HUES64 (cell line): ENCODE measurements around the gene NR2F1.

Source experiments
- H3K27ac ChIP-seq: 2 replicates; pipeline ENCODE4 v1.7.0; 2013; ENCODE audit warnings: low read depth, low read length, inconsistent platforms
- H3K27me3 ChIP-seq: 2 replicates; pipeline ENCODE4 v1.6.1; 2013; ENCODE audit warnings: mild to moderate bottlenecking, low read length; ENCODE audit not compliant: insufficient read depth
- H3K36me3 ChIP-seq: 2 replicates; pipeline ENCODE4 v1.6.1; 2013; ENCODE audit warnings: mild to moderate bottlenecking, low read length; ENCODE audit not compliant: insufficient read depth
- H3K4me1 ChIP-seq: 2 replicates; pipeline ENCODE4 v1.6.1; 2013; ENCODE audit warnings: mild to moderate bottlenecking, low read length, moderate library complexity; ENCODE audit not compliant: insufficient read depth
- H3K4me3 ChIP-seq: 2 replicates; pipeline ENCODE4 v1.5.1; 2013; ENCODE audit warnings: mild to moderate bottlenecking, low read length, moderate library complexity
- H3K9ac ChIP-seq: 2 replicates; pipeline ENCODE4 v1.6.1; 2013; ENCODE audit warnings: mild to moderate bottlenecking, low read depth, low read length
- H3K9me3 ChIP-seq: 2 replicates; pipeline ENCODE4 v1.6.1; 2013; ENCODE audit warnings: low read depth, low read length; ENCODE audit not compliant: insufficient read depth
- WGBS: fragments of 150-250, 120-280 bp; methylation state at CpG from one replicate; pipeline ENCODE4 v1.1.7; 2013; ENCODE audit warnings: missing lambda C conversion rate; 5-methylcytosine and 5-hydroxymethylcytosine counted together

The NR2F1 gene

GRCh38 chr5:93594591-93595419 is 11.8 kb downstream of the NR2F1 start:
- peaks cover 100% of the 10 kb centered on the region for H3K27me3 ChIP-seq
- H3K27ac ChIP-seq, result no peak overlapping the region
- H3K9me3 ChIP-seq, result no peaks in the 10 kb centered on the region
- 1% methylated on average over 36 of the region's 37 CpGs for WGBS
- H3K36me3 ChIP-seq, result no peaks in the 10 kb centered on the region
- H3K4me3 ChIP-seq, result no peak overlapping the region
- no peak overlapping the region for H3K9ac ChIP-seq
- peaks cover 3% of the 10 kb centered on the region; the same call in 1 of the 2 replicates for H3K4me1 ChIP-seq

GRCh38 chr5:93595420-93596147 is 12.6 kb downstream of the NR2F1 start:
- no peaks in the 10 kb centered on the region for H3K36me3 ChIP-seq
- peaks cover 4% of the 10 kb centered on the region; the same call in 1 of the 2 replicates for H3K4me1 ChIP-seq
- no peak overlapping the region for H3K9ac ChIP-seq
- no peak overlapping the region for H3K27ac ChIP-seq
- H3K4me3 ChIP-seq, result no peak overlapping the region; the same call in 1 of the 2 replicates
- peaks cover 100% of the 10 kb centered on the region for H3K27me3 ChIP-seq
- WGBS, result 3% methylated on average over 29 of the region's 29 CpGs
- H3K9me3 ChIP-seq, result no peaks in the 10 kb centered on the region

GRCh38 chr5:93596310-93596675 is 13.3 kb downstream of the NR2F1 start:
- H3K27me3 ChIP-seq, result peaks cover 100% of the 10 kb centered on the region
- H3K36me3 ChIP-seq, result no peaks in the 10 kb centered on the region
- H3K4me1 ChIP-seq, result peaks cover 4% of the 10 kb centered on the region; the same call in 1 of the 2 replicates
- 4% methylated on average over 14 of the region's 14 CpGs for WGBS
- H3K9ac ChIP-seq, result no peak overlapping the region
- H3K9me3 ChIP-seq, result no peaks in the 10 kb centered on the region
- peak overlapping the region; percentile 22; the same call in 1 of the 2 replicates for H3K4me3 ChIP-seq
- no peak overlapping the region for H3K27ac ChIP-seq

GRCh38 chr5:93596676-93597490 is 13.9 kb downstream of the NR2F1 start:
- Histone ChIP-seq H3K4me3 (peak overlapping the region; percentile 22), H3K27ac (no peak overlapping the region), H3K9me3 (no peaks in the 10 kb centered on the region), H3K9ac (no peak overlapping the region), H3K36me3 (no peaks in the 10 kb centered on the region), H3K27me3 (peaks cover 100% of the 10 kb centered on the region), H3K4me1 (peaks cover 7% of the 10 kb centered on the region; the same call in 1 of the 2 replicates)
- WGBS, result 2% methylated on average over 40 of the region's 40 CpGs

GRCh38 chr5:93598091-93599000 is 15.3 kb downstream of the NR2F1 start:
- H3K4me1 ChIP-seq, result peaks cover 15% of the 10 kb centered on the region
- H3K9me3 ChIP-seq, result no peaks in the 10 kb centered on the region
- no peak overlapping the region for H3K4me3 ChIP-seq
- H3K27ac ChIP-seq, result no peak overlapping the region
- H3K27me3 ChIP-seq, result peaks cover 100% of the 10 kb centered on the region
- WGBS, result 7% methylated on average over 25 of the region's 28 CpGs
- no peak overlapping the region for H3K9ac ChIP-seq
- no peaks in the 10 kb centered on the region for H3K36me3 ChIP-seq

- no peak overlapping the region for H3K9ac ChIP-seq
- H3K9me3 ChIP-seq, result no peaks in the 10 kb centered on the region; the same call in 1 of the 2 replicates
- H3K4me1 ChIP-seq, result peaks cover 15% of the 10 kb centered on the region
- WGBS, result 13% methylated on average over 3 of the region's 5 CpGs
- no peak overlapping the region for H3K27ac ChIP-seq
- H3K36me3 ChIP-seq, result no peaks in the 10 kb centered on the region
- H3K4me3 ChIP-seq, result no peak overlapping the region
- peaks cover 100% of the 10 kb centered on the region for H3K27me3 ChIP-seq
Observed at GRCh38 chr5:93599001-93599379, 16.0 kb downstream of the NR2F1 start.

- Histone ChIP-seq H3K9ac (no peak overlapping the region), H3K4me1 (peaks cover 15% of the 10 kb centered on the region), H3K9me3 (no peaks in the 10 kb centered on the region; the same call in 1 of the 2 replicates)
Observed at GRCh38 chr5:93599399-93600120, 16.5 kb downstream of the NR2F1 start.

GRCh38 chr5:93600409-93601070 is 17.5 kb downstream of the NR2F1 start:
- no peak overlapping the region for H3K27ac ChIP-seq
- peaks cover 100% of the 10 kb centered on the region for H3K27me3 ChIP-seq
- H3K9ac ChIP-seq, result no peak overlapping the region
- H3K4me1 ChIP-seq, result peaks cover 15% of the 10 kb centered on the region
- WGBS, result 7% methylated on average over 8 of the region's 8 CpGs
- H3K9me3 ChIP-seq, result no peaks in the 10 kb centered on the region; the same call in 1 of the 2 replicates
- no peak overlapping the region for H3K4me3 ChIP-seq
- H3K36me3 ChIP-seq, result no peaks in the 10 kb centered on the region

More at GRCh38 chr5:93599399-93600120, 16.5 kb downstream of the NR2F1 start:
- H3K4me3 ChIP-seq, result no peak overlapping the region
- H3K36me3 ChIP-seq, result no peaks in the 10 kb centered on the region
- H3K27ac ChIP-seq, result no peak overlapping the region
- H3K27me3 ChIP-seq, result peaks cover 100% of the 10 kb centered on the region
- WGBS, result 2% methylated on average over 14 of the region's 17 CpGs

- no peaks in the 10 kb centered on the region; the same call in 1 of the 2 replicates for H3K9me3 ChIP-seq
- H3K27me3 ChIP-seq, result peaks cover 100% of the 10 kb centered on the region
- no peak overlapping the region for H3K27ac ChIP-seq
- WGBS, result 9% methylated on average over 3 of the region's 3 CpGs
- H3K4me1 ChIP-seq, result peaks cover 15% of the 10 kb centered on the region
- no peak overlapping the region for H3K9ac ChIP-seq
- no peaks in the 10 kb centered on the region for H3K36me3 ChIP-seq
- H3K4me3 ChIP-seq, result no peak overlapping the region
Observed at GRCh38 chr5:93601071-93601801, 18.2 kb downstream of the NR2F1 start.
